ENCODE measurements around the gene DLG2.

The DLG2 gene

GRCh38 chr11:83862691-83863090 lies 1764.5 kb downstream of the DLG2 start:
- DNase-seq, result no peak

GRCh38 chr11:83862033-83862432 lies 1765.1 kb downstream of the DLG2 start:
- no peak for DNase-seq

GRCh38 chr11:83858694-83859093 lies 1768.5 kb downstream of the DLG2 start:
- DNase-seq, result no peak

- no peak for DNase-seq
Measured at GRCh38 chr11:83855237-83855636, 1771.9 kb downstream of the DLG2 start.

GRCh38 chr11:83852775-83853442 lies 1774.2 kb downstream of the DLG2 start:
- no peak for DNase-seq

GRCh38 chr11:83852012-83852411 lies 1775.1 kb downstream of the DLG2 start:
- no peak for DNase-seq

- DNase-seq, result no peak
Measured at GRCh38 chr11:83847467-83848034, 1779.6 kb downstream of the DLG2 start.

GRCh38 chr11:83845797-83846196 lies 1781.3 kb downstream of the DLG2 start:
- DNase-seq, result no peak

GRCh38 chr11:83840326-83840725 lies 1786.8 kb downstream of the DLG2 start:
- DNase-seq, result no peak

- no peak for DNase-seq
Measured at GRCh38 chr11:83836883-83837654, 1790.1 kb downstream of the DLG2 start.

- DNase-seq, result no peak
Measured at GRCh38 chr11:83836065-83836464, 1791.1 kb downstream of the DLG2 start.

- no peak for DNase-seq
Measured at GRCh38 chr11:83835423-83835822, 1791.7 kb downstream of the DLG2 start.

GRCh38 chr11:83831929-83832328 lies 1795.2 kb downstream of the DLG2 start:
- DNase-seq, result no peak

GRCh38 chr11:83827940-83828554 lies 1799.1 kb downstream of the DLG2 start:
- no peak for DNase-seq

- DNase-seq, result no peak
Measured at GRCh38 chr11:83827520-83827919, 1799.6 kb downstream of the DLG2 start.

GRCh38 chr11:83826078-83826477 lies 1801.1 kb downstream of the DLG2 start:
- no peak for DNase-seq

GRCh38 chr11:83823461-83824025 lies 1803.6 kb downstream of the DLG2 start:
- no peak for DNase-seq

GRCh38 chr11:83819931-83820549 lies 1807.1 kb downstream of the DLG2 start:
- peak in 1 of 2 donors; percentile 19 for DNase-seq

GRCh38 chr11:83818349-83818748 lies 1808.8 kb downstream of the DLG2 start:
- DNase-seq, result no peak

- no peak for DNase-seq
Measured at GRCh38 chr11:83816572-83817187, 1810.5 kb downstream of the DLG2 start.

GRCh38 chr11:83815736-83816135 lies 1811.4 kb downstream of the DLG2 start:
- no peak for DNase-seq

- DNase-seq, result no peak
Measured at GRCh38 chr11:83813296-83813695, 1813.8 kb downstream of the DLG2 start.

All from CD4-positive, alpha-beta T cell treated with Interleukin-1 beta for 1 hour (primary cell).